Pulmonary artery endothelial cell (primary cell): ENCODE results near the gene TAGLN3. TPM values are rescaled to one million over a fixed set of nuclear protein-coding genes. Genes with fewer than 3 reads are reported as not detected.

Source experiments
- DNase-seq: peaks from one replicate; pipeline ENCODE4 v3.0.0-alpha.2; 2011; ENCODE audit warnings: low read depth, low spot score
- total RNA-seq: library from RNA; depleted of rRNA; stranded (reverse); fragments of >200 nt; gene quantifications from 2 replicates; pipeline ENCODE4 v1.2.3, GENCODE V29; 2014

Gene TAGLN3
- total RNA-seq, 1 donor from 2014 or later = not detected

DNA sequence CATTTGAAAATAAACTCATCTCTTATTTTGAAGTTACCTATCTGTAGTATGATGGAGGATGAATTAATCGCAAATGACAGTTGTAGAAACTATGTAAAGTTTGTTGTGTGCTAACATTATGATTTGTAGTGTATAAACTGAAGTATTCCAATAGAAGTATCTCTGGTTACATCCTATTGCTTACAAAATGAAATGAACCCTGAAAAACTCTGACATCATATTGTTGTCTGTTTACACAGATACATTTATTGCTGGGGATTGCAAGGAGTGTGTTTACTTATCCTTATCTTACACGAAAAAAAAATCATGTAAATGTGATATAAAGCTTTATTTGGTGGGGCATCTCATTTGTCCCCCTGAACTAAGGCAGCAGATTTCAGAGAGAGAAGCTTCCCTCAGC is 22.5 kb upstream of the TAGLN3 start:
- DNase-seq = no peak

DNA sequence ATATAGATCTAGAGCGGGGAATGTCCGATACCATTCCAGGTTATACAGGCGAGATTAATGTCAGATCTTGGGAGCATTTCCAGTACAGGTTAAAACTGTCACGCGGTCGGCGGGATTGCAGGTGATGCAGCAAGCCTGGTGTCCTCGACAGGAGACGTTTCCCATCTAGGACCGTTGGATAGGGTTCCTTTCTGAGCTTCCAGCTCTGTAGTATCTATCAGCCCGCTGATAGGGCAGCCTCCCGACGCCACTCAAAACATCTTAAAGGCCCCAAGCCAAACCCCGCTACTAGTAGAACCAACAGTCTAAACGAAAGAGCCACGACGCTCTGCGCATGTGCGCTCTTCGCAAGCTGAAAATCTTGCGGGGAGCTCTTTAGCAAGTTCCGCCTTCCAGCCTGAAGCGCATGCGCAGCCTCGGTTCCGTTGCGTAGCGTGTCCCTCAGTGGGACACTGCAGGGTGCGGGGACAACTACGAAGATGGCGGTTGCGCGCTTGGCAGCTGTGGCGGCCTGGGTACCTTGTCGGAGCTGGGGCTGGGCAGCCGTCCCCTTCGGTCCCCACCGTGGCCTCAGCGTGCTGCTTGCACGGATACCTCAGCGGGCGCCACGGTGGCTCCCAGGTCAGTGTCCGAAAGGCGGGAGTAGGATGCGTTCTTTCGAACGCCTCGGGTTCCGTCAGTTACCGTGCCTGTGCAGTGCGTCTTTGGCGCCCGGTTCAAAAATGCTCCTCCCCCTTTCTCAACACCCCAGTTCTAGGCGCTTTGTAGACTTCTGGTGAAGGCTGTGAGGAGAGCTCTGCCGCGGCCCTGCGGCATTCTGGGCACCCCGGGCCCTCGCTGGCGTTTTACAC is 19.9 kb upstream of the TAGLN3 start, which contains the start of gene ABHD10:
Gene ABHD10, plus strand, starts transcription at position 444 of the 851 bp plus-strand sequence. Its CDS starts 36 bp downstream, at position 480.
- peak; percentile 92 for DNase-seq

DNA sequence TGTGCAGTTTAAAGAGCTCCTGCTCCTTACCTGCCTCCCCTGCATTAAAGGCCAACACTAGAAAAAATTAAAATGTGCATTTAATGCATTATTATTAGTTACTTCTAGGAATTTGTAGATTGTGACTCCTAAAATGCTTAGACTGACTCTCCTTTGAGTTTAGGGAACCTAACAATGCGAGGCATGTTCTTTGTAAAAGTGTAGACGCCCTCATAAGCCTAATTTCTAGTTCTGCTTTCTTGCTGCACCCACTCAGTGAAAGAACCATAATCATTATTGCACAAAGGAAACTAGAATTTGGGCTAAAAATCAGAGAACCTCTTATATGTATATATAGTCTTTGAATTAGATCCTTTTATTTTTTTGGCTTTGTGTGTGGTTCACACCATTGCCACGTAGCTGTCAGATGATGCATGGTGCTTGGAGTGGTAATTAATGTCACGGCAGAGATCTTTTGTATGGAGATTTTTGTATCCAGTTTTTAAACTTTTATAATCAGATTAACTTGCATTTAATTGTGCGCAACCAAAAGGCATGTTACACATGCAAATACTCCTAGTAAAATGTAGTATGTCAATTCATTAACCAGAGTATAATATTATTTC is 19.2 kb upstream of the TAGLN3 start:
- no peak for DNase-seq

DNA sequence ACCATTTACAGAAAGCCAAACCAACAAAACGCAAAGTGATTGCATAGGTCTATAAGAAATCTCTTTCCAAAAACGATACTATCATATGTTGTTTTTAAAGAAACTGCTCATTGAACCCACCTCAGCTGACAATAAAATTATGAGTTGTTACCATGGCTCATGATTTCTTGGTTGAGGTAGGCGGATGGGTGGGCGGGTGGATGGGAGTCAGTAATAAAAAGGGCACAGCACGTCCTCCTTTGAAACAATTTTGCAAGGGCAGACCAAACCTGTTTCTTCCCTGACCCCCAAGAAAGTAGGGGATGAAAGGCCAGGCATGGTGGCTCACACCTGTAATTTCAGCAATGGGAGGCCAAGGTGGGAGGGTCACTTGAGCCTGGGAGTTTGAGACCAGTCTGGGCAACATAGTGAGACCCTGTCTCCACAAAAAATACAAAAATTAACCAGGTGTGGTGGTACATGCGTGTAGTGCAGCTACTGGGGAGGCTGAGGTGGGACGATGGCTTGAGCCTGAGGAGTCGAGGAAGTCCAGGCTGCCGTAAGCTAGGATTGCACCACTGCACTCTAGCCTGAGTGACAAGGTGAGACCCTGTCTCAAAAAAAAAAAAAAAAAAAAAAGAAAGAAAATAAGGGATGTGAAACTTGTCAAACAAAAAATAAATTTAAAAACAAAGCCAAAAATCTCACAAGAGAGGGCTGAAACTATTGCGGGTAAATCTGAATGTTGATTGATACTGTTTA is 17.8 kb upstream of the TAGLN3 start:
- no peak for DNase-seq

DNA sequence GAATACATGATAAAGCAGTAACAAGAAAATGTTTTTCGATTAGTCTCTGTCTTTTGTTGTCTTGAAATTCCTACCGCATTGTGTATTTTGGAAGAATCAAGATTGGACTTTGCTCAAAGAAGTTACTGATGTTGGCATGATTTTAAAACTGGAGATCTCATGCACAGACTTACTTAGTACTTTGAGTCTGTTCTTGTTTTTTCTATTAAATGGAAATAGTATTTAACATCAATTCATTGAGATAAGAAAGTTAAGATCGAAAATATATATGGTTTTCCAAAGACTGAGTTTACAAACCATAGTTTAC is 17.3 kb upstream of the TAGLN3 start:
- no peak for DNase-seq

DNA sequence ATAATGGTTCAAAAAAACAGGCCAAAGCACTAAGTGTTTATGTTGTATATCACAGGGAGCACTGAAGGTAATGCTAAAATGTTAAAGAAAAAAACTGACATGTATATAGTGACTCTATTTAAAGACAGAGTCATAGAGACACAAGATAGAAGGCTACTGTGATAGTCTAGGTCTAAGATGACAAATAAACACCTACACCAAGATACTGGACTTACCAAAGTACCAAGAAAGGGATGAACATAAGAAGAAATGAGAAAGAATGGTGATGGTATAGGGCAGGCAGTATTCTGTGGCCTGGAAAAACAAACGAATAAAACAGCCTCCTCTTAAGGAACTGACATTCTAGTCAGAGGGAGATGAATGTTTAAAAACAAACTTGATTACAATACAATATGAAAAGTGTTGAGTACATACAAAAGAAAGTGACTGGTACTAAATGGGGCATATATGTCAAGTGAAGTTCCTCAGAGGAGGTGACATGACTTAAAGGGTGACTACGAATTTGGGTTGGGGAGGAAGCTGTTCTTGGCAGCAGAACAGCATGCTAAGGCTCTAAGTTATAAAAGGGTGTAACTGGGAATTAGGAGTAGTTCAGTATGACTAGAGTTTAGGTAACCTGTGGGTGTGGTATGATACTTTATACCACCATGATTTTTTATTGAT is 14.0 kb upstream of the TAGLN3 start:
- no peak for DNase-seq

GRCh38 chr3:111986800-111987199 is 11.9 kb upstream of the TAGLN3 start:
- DNase-seq = no peak

DNA sequence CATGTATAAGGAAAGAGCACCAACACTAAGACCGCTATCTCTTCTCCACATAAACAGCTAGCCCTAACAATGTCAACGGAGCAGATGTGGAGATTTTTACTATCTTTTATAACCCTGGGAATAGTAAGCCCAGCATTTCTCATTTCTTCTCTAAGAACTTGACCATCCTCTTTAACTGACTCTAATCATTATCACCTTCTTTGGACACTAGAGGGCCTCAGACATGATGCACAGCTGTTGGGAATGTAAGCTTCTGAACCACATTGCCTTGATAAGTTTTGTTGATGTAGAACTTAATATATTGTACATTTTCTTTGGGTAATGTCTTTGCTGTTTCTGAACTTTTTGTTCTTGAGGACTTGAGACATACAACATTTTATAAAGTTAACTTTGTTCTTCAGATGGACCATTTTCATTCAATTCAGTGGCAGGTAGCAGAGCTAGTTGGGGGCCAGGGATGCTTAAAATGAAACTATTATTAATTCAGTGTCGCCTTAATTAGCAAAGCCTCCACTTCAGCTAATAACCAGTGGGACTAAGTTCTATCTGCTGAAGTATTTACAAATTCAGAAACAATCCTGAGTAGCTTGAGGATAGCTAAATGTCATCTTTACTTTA is 9.6 kb upstream of the TAGLN3 start:
- DNase-seq = peak; percentile 22

DNA sequence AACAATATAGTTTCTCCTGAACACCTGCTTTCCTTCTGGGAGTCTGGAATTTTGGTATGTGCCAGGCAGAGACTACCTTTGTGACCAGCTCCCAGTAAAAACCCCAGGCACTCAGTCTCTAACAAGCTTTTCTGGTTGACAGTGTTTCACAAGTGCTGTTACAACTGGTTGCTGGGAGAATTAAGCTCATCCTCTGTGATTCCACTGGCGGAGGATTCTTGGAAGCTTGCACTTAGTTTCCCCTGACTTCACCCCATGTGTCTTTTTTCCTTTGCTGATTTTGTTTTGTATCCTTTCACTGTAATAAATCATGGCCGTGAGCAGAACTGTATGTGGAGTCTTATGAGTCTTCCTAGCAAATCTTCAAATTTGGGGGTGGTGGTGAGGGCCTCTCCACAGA is 5.7 kb upstream of the TAGLN3 start:
- DNase-seq = no peak

DNA sequence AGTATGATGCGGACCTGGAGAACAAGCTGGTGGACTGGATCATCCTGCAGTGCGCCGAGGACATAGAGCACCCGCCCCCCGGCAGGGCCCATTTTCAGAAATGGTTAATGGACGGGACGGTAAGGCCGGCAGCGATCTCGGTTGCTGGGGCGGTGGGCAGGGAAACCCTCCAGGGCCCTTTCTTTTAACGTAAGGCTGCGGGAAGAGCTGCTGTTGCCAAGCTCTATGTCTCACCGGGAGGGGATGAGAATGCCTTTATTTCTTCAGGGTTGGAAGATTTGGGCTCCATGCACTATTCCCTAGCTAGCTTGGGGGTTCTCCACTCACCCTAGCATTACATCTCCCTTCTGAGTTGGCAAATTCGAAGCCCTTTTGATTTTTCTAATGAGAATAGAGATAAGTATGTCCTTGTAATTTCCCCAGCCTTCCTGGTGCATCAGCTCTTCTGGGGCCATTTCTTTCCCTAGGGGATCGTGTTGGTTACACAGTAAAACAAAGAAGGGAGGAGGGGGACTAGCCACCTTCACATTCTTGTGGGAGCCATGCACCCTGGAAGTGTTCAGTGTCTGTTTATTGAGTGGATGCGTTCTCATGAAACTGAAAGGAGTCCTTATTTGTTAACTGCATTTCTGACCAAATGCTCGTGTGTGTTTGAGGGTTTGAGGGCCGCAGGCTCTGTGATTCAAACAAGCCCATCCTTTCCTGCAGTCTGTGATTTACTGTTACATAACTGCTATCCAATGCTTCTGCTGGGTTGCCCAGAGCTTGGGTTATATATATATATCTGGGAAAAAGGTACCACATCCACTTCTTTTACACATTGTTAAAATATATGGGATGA is 982 bp downstream of the TAGLN3 start:
- no peak for DNase-seq

DNA sequence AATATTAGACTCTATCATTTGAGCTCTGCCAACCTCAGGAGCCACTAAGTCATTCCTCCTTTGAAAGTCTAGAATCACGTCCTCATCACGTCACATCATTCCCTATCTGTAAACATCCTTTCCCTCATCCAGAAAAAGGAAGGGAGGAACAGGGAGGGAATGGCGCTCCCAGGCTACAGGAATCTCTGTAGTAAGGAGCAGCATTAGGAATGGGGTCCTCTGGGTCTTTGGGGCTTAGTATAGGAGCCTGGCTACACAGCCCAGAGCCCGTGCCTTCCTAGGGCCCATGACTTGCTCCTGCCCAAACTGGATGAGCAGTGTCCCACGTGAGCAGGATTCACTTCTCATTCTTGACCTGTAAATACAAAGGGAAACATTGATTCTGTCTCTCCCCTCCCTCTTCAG is 1.6 kb downstream of the TAGLN3 start:
- DNase-seq = no peak

DNA sequence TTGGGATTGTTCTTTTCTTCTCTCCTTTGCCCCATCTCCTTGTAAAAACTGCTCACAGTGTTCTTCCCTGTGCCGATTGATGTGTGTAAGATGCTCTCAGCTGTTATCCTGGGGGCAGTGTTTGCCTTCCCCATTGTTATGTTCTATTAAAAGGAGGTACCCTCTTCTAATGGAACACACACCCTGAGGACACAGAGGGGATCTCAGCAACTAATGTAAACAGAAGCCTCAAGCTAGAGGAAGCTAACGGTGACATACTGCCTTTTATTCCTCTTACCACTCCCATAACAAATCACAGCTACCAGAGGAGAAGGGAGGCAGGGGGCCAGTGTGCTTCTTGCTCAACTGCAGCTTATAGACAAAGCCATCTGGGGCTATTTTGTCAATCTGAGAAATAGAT is 2.2 kb downstream of the TAGLN3 start:
- no peak for DNase-seq

DNA sequence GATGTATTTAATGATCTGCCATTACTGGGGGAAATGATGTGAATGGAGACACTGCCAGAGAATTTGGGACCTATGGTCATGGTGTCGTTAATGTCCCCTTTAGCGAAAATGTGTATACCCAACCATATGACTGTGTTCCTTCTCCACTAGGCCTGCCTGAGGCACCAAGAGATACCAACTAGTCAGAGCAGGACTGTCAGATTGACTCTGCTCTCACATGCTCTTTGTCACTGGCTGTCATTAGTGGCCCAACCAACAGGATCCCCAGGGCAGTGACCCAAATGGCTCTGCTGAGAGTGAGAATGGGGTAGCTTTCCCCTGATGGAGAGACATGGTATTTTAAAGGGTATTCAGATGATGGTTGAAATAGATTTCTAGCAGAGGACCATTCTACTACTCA is 2.8 kb downstream of the TAGLN3 start:
- no peak for DNase-seq

- no peak for DNase-seq
Measured at GRCh38 chr3:112002096-112002971, 3.6 kb downstream of the TAGLN3 start.

GRCh38 chr3:112003321-112004080 is 4.8 kb downstream of the TAGLN3 start:
- DNase-seq = no peak

DNA sequence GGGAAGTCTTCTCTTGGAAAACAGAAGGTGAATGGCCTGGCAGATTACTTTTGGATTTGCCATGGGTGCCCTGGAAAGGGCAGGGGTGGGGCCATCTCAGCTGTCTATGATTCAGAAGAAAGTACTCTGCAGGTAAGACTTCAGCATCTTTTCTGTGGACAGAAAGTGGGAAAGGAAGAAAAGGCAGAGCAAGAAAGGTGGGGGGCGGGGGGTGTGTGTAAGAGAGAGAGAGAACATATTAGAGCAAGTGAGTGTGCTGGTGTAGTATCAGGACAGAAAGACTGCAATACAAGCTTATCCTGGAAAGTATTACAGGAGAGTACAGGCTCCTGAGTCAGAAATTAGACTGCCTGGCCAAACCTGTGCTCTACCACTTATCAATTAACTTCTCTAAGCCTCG is 5.5 kb downstream of the TAGLN3 start:
- DNase-seq = no peak

DNA sequence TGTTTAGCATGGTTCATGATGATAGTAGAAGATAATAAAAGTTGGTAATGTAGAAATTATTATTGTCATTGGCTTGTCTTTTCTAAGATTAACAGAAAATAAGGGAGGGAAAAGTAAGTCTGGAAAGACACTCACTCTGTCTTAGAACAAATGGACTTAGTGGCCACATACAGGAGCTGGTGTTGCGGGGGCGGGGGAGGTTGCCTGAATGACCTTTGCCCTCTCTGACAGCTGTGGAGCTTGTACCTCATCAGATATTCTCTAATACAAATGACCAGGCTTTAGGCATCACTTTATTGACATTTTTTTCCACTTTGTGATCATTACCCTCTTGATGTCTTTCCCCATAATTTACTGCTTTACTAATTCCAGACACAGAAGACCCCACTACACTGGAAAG is 5.9 kb downstream of the TAGLN3 start:
- no peak for DNase-seq

- no peak for DNase-seq
Measured at GRCh38 chr3:112005091-112005672, 6.5 kb downstream of the TAGLN3 start.
